Keratinocyte (primary cell): Measurements from ENCODE around the gene ACSF3.

ENCODE experiments used
- CTCF ChIP-seq, 3 experiments: IDR thresholded peaks in 1 of 3; conservative IDR thresholded peaks in 1 of 3; optimal IDR thresholded peaks in 1 of 3; 2 replicates in 2 of 3; 3 replicates in 1 of 3; pipeline versions ENCODE3 to v1.5.1; 2011; ENCODE audit warnings: low read length in 3 of 3, mild to moderate bottlenecking in 3 of 3, moderate library complexity in 2 of 3, control low read depth in 1 of 3, inconsistent platforms in 1 of 3; ENCODE audit not compliant: insufficient read depth in 2 of 3; ENCODE audit errors: extremely low read depth in 1 of 3
- EZH2 ChIP-seq: IDR thresholded peaks from one replicate; pipeline ENCODE4 v1.6.1; 2012; ENCODE audit warnings: inconsistent platforms, mild to moderate bottlenecking, low read length, moderate library complexity

- TF ChIP-seq EZH2 (no peak), CTCF (optimal IDR thresholded peaks at IDR 0.05 in 1 of 3, IDR thresholded peaks at IDR 0.05 in 1 of 3, conservative IDR thresholded peaks at IDR 0.05 in 1 of 3; ENCODE audit: extremely low read depth in 1 of 3, insufficient read depth in 2 of 3, low read length in 3 of 3) (no peak)
Measured at GRCh38 chr16:89138843-89139520, 45.3 kb downstream of the ACSF3 start.
